ENCODE results near the gene NF1. TPM values are rescaled to one million over a fixed set of nuclear protein-coding genes. Genes with fewer than 3 reads are reported as not detected.

Gene NF1
- total RNA-seq, 2 donors from 2014 or later: 62.3 to 68.0 TPM

GRCh38 chr17:31299624-31300023 is 204.8 kb downstream of the NF1 start:
- TF ChIP-seq POLR2A (IDR thresholded peaks at IDR 0.05) (no peak), CTCF (IDR thresholded peaks at IDR 0.05) (no peak), POLR2AphosphoS5 (IDR thresholded peaks at IDR 0.05) (no peak)
- Histone ChIP-seq H3K4me3 (no peak overlapping the region), H3K4me1 (replicated peaks) (no peaks in the 10 kb centered on the region), H3K27me3 (replicated peaks; ENCODE audit: insufficient read depth) (no peaks in the 10 kb centered on the region), H3K27ac (no peak overlapping the region), H3K36me3 (no peaks in the 10 kb centered on the region), H3K9me3 (no peaks in the 10 kb centered on the region)
- intact Hi-C loops (cut with DNase I): no loop called here
- DNase-seq (ENCODE audit: low spot score): no peak

- Histone ChIP-seq H3K4me1 (replicated peaks) (no peaks in the 10 kb centered on the region), H3K27ac (no peak overlapping the region), H3K4me3 (no peak overlapping the region), H3K36me3 (no peaks in the 10 kb centered on the region), H3K9me3 (no peaks in the 10 kb centered on the region), H3K27me3 (replicated peaks; ENCODE audit: insufficient read depth) (no peaks in the 10 kb centered on the region)
- intact Hi-C loops (cut with DNase I): no loop called here
- TF ChIP-seq POLR2AphosphoS5 (IDR thresholded peaks at IDR 0.05) (no peak), POLR2A (IDR thresholded peaks at IDR 0.05) (no peak), CTCF (IDR thresholded peaks at IDR 0.05) (no peak)
- DNase-seq (ENCODE audit: low spot score): no peak
- 90% methylated on average over 1 of the region's 1 CpG for WGBS
Measured at GRCh38 chr17:31307640-31308039, 212.9 kb downstream of the NF1 start.

GRCh38 chr17:31308372-31309334 is 213.9 kb downstream of the NF1 start:
- WGBS: 76% methylated on average over 5 of the region's 5 CpGs
- Histone ChIP-seq H3K36me3 (no peaks in the 10 kb centered on the region), H3K4me3 (no peak overlapping the region), H3K27ac (no peak overlapping the region), H3K9me3 (no peaks in the 10 kb centered on the region), H3K4me1 (replicated peaks) (no peaks in the 10 kb centered on the region), H3K27me3 (replicated peaks; ENCODE audit: insufficient read depth) (no peaks in the 10 kb centered on the region)
- TF ChIP-seq POLR2AphosphoS5 (IDR thresholded peaks at IDR 0.05) (no peak), CTCF (IDR thresholded peaks at IDR 0.05) (no peak)
- no peak for DNase-seq (ENCODE audit: low spot score)
- intact Hi-C loops (cut with DNase I): no loop called here

GRCh38 chr17:31309556-31309955 is 214.8 kb downstream of the NF1 start:
- intact Hi-C loops (cut with DNase I): no loop called here
- Histone ChIP-seq H3K4me3 (no peak overlapping the region), H3K27ac (no peak overlapping the region)

More at GRCh38 chr17:31309556-31309955, 214.8 kb downstream of the NF1 start:
- TF ChIP-seq POLR2A (IDR thresholded peaks at IDR 0.05) (no peak), CTCF (IDR thresholded peaks at IDR 0.05) (no peak), POLR2AphosphoS5 (IDR thresholded peaks at IDR 0.05) (no peak)
- H3K9me3 ChIP-seq: no peaks in the 10 kb centered on the region
- H3K27me3 ChIP-seq (replicated peaks; ENCODE audit: insufficient read depth): no peaks in the 10 kb centered on the region
- H3K36me3 ChIP-seq: no peaks in the 10 kb centered on the region
- WGBS: 89% methylated on average over 2 of the region's 2 CpGs
- no peaks in the 10 kb centered on the region for H3K4me1 ChIP-seq (replicated peaks)
- no peak for DNase-seq (ENCODE audit: low spot score)

Measured in prostate gland (tissue), 2 donors.